Astrocyte (in vitro differentiated cells and primary cell): ENCODE data around the gene GPC5. TPM values are rescaled to one million over a fixed set of nuclear protein-coding genes. Genes with fewer than 3 reads are reported as not detected.

Source experiments
- DNase-seq: peaks from one replicate; pipeline ENCODE4 v3.0.0-alpha.2; 2010; ENCODE audit warnings: low read depth
- FAIRE-seq: peaks from 2 replicates; lab custom pipeline; 2011; peaks lifted over from hg19 to GRCh38; lab: Jason Lieb, UNC
- H2AFZ ChIP-seq: 2 replicates; pipeline ENCODE4 v1.6.0; 2012; ENCODE audit warnings: low read depth, low read length, inconsistent platforms
- H3K27ac ChIP-seq: 2 replicates; pipeline ENCODE4 v1.5.1; 2011; ENCODE audit warnings: low read depth, low read length, inconsistent platforms
- H3K27me3 ChIP-seq: 2 replicates; pipeline ENCODE4 v1.6.0; 2011; ENCODE audit warnings: low read length, inconsistent platforms; ENCODE audit not compliant: insufficient read depth
- H3K36me3 ChIP-seq: 2 replicates; pipeline ENCODE4 v1.5.1; 2011; ENCODE audit warnings: low read length, inconsistent platforms; ENCODE audit not compliant: insufficient read depth
- H3K4me1 ChIP-seq: 2 replicates; pipeline ENCODE4 v1.5.1; 2011; ENCODE audit warnings: low read length, inconsistent platforms; ENCODE audit not compliant: insufficient read depth
- H3K4me2 ChIP-seq: 2 replicates; pipeline ENCODE4 v1.6.0; 2012; ENCODE audit warnings: low read length, inconsistent platforms
- H3K4me3 ChIP-seq: 2 replicates; pipeline ENCODE4 v1.5.1; 2011; ENCODE audit warnings: low read depth, mild to moderate bottlenecking, low read length, inconsistent platforms; ENCODE audit not compliant: insufficient read depth
- H3K79me2 ChIP-seq: 2 replicates; pipeline ENCODE4 v1.6.0; 2012; ENCODE audit warnings: mild to moderate bottlenecking, low read length, inconsistent platforms; ENCODE audit not compliant: insufficient read depth
- H3K9ac ChIP-seq: 2 replicates; pipeline ENCODE4 v1.6.0; 2012; ENCODE audit warnings: mild to moderate bottlenecking, low read length, inconsistent platforms
- H3K9me3 ChIP-seq: 2 replicates; pipeline ENCODE4 v1.5.1; 2012; ENCODE audit warnings: low read depth, mild to moderate bottlenecking, low read length, inconsistent platforms; ENCODE audit not compliant: insufficient read depth
- H4K20me1 ChIP-seq: 2 replicates; pipeline ENCODE4 v1.6.0; 2012; ENCODE audit warnings: low read length, inconsistent platforms; ENCODE audit not compliant: insufficient read depth
- H3K27ac Mint-ChIP-seq: one replicate; pipeline ENCODE4 v1.8.0; 2021; ENCODE audit warnings: mild to moderate bottlenecking, mixed read lengths; ENCODE audit not compliant: unreplicated experiment
- H3K27me3 Mint-ChIP-seq: one replicate; pipeline ENCODE4 v1.8.0; 2021; ENCODE audit warnings: low read depth, mixed read lengths; ENCODE audit not compliant: unreplicated experiment
- H3K36me3 Mint-ChIP-seq: one replicate; pipeline ENCODE4 v1.8.0; 2021; ENCODE audit warnings: low read depth, mixed read lengths; ENCODE audit not compliant: unreplicated experiment
- H3K4me1 Mint-ChIP-seq: one replicate; pipeline ENCODE4 v1.8.0; 2021; ENCODE audit warnings: low read depth, mixed read lengths; ENCODE audit not compliant: unreplicated experiment
- H3K4me3 Mint-ChIP-seq: one replicate; pipeline ENCODE4 v1.8.0; 2021; ENCODE audit warnings: mild to moderate bottlenecking, moderate library complexity, mixed read lengths; ENCODE audit not compliant: unreplicated experiment
- H3K9me3 Mint-ChIP-seq: one replicate; pipeline ENCODE4 v1.8.0; 2021; ENCODE audit warnings: mild to moderate bottlenecking, mixed read lengths; ENCODE audit not compliant: unreplicated experiment
- CTCF ChIP-seq: IDR thresholded peaks from 2 replicates; pipeline ENCODE4 v1.5.1; 2011; ENCODE audit warnings: low read depth, mild to moderate bottlenecking, inconsistent platforms, low read length, moderate library complexity; ENCODE audit not compliant: insufficient read depth
- EZH2 ChIP-seq: IDR thresholded peaks from 2 replicates; pipeline ENCODE4 v1.6.1; 2012; ENCODE audit warnings: mild to moderate bottlenecking, low read length, inconsistent platforms; ENCODE audit not compliant: insufficient read depth
- total RNA-seq: library from RNA; stranded (reverse); gene quantifications from 2 replicates; pipeline ENCODE4 v1.2.1, GENCODE V29; 2021

The GPC5 gene
- total RNA-seq, 1 donor from 2014 or later, result 1.1 TPM

GRCh38 chr13:92044351-92044750, 645.9 kb downstream of the GPC5 start:
- no peak overlapping the region for H3K27ac Mint-ChIP-seq
- no peaks in the 10 kb centered on the region for H3K4me1 Mint-ChIP-seq

GRCh38 chr13:92054389-92054788, 656.0 kb downstream of the GPC5 start:
- H3K4me2 ChIP-seq, result no peak overlapping the region
- H3K9me3 Mint-ChIP-seq, result peaks cover 7% of the 10 kb centered on the region

More at GRCh38 chr13:92044351-92044750, 645.9 kb downstream of the GPC5 start:
- FAIRE-seq (no peak), DNase-seq (no peak)
- Histone ChIP-seq H3K79me2 (no peaks in the 10 kb centered on the region), H3K4me1 (no peaks in the 10 kb centered on the region), H3K4me2 (no peak overlapping the region), H3K27me3 (no peaks in the 10 kb centered on the region), H3K4me3 (no peak overlapping the region), H2AFZ (no peak overlapping the region), H3K9ac (no peak overlapping the region), H3K36me3 (no peaks in the 10 kb centered on the region), H3K27ac (no peak overlapping the region), H3K9me3 (no peaks in the 10 kb centered on the region), H4K20me1 (no peaks in the 10 kb centered on the region)
- Mint-ChIP-seq H3K4me3 (no peak overlapping the region), H3K9me3 (no peaks in the 10 kb centered on the region), H3K27me3 (no peaks in the 10 kb centered on the region), H3K36me3 (no peaks in the 10 kb centered on the region)
- TF ChIP-seq CTCF (no peak), EZH2 (no peak)

More at GRCh38 chr13:92054389-92054788, 656.0 kb downstream of the GPC5 start:
- no peak overlapping the region for H3K9ac ChIP-seq
- no peak overlapping the region for H3K4me3 Mint-ChIP-seq
- no peak for FAIRE-seq
- no peaks in the 10 kb centered on the region for H3K36me3 ChIP-seq
- no peak for DNase-seq
- H4K20me1 ChIP-seq, result no peaks in the 10 kb centered on the region
- no peaks in the 10 kb centered on the region for H3K27me3 ChIP-seq
- H3K4me1 Mint-ChIP-seq, result no peaks in the 10 kb centered on the region
- no peaks in the 10 kb centered on the region for H3K36me3 Mint-ChIP-seq
- no peaks in the 10 kb centered on the region for H3K79me2 ChIP-seq
- H3K4me3 ChIP-seq, result no peak overlapping the region
- H3K4me1 ChIP-seq, result no peaks in the 10 kb centered on the region
- H3K27ac ChIP-seq, result no peak overlapping the region
- H3K27me3 Mint-ChIP-seq, result no peaks in the 10 kb centered on the region
- H2AFZ ChIP-seq, result no peak overlapping the region
- H3K9me3 ChIP-seq, result no peaks in the 10 kb centered on the region
- TF ChIP-seq CTCF, result no peak
- no peak for TF ChIP-seq EZH2
- no peak overlapping the region for H3K27ac Mint-ChIP-seq
